Duodenal mucosa (tissue), 2 donors: ENCODE measurements around the gene WWOX.

Experiments
- H3K27ac ChIP-seq: one replicate; pipeline ENCODE4 v1.7.0; 2013; ENCODE audit warnings: low read depth, low read length
- H3K27me3 ChIP-seq, 2 donors: one replicate each; pipeline ENCODE4 v1.7.0; 2013; ENCODE audit warnings: low read length in 2 of 2, control low read depth in 1 of 2; ENCODE audit not compliant: insufficient read depth in 2 of 2, control insufficient read depth in 1 of 2
- H3K36me3 ChIP-seq, 2 donors: one replicate each; pipeline ENCODE4 v1.7.0; 2013; ENCODE audit warnings: low read length in 2 of 2, control low read depth in 1 of 2; ENCODE audit not compliant: insufficient read depth in 2 of 2, control insufficient read depth in 1 of 2
- H3K4me1 ChIP-seq, 2 donors: one replicate each; pipeline ENCODE4 v1.7.0; 2013; ENCODE audit warnings: low read length in 2 of 2, control low read depth in 1 of 2; ENCODE audit not compliant: insufficient read depth in 2 of 2, control insufficient read depth in 1 of 2
- H3K4me3 ChIP-seq, 2 donors: one replicate each; pipeline ENCODE4 v1.7.0; 2013; ENCODE audit warnings: low read length in 2 of 2, low read depth in 1 of 2
- H3K9ac ChIP-seq, 2 donors: one replicate each; pipeline ENCODE4 v1.7.0; 2013; ENCODE audit warnings: low read length in 2 of 2, low read depth in 1 of 2
- H3K9me3 ChIP-seq, 2 donors: one replicate each; pipeline ENCODE4 v1.7.0; 2013; ENCODE audit warnings: low read length in 2 of 2, control low read depth in 1 of 2; ENCODE audit not compliant: control insufficient read depth in 1 of 2

WWOX gene

DNA sequence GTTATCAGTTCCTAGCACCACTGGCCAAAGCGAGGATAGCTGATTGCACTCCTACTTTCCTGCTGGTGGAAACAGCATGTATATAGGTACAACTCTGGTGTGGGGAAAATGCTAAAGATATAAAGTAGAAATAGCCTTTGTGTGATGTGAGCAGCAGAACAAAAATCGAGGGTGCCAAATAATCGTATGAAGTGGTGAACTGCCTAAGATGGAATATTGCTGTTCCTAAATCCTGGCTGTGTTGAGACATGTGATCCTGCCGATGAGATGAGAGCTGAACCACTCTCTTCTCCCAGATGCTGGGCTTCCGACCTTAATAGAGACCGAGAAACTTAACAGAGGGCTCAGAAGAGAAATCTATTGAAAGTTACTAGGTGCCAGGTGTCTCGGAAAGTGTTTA is 117.8 kb downstream of the WWOX start:
- Histone ChIP-seq H3K27ac (no peak overlapping the region), H3K4me1 (no peaks in the 10 kb centered on the region)

DNA sequence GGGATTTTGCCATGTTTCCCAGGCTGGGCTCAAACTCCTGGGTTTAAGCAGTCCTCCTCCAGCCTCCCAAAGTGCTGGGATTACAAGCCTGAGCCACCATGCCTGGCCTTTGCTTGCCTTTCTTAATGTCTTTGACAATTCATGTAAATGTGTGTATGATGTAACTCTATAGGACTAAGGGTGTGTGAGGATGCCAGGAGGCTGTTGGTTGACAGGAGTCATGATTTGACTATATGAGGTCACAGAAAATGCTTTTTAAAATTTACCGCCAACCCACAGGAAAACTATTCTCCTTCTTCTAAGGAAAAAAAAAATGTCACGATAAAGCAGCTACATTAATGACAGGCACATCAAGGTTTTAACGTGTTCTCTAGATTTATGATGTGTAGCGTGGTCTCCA is 118.8 kb downstream of the WWOX start:
- Histone ChIP-seq H3K9me3 (no peaks in the 10 kb centered on the region), H3K27ac (no peak overlapping the region)

More for the DNA sequence above, 117.8 kb downstream of the WWOX start:
- Histone ChIP-seq H3K27me3 (no peaks in the 10 kb centered on the region), H3K9ac (no peak overlapping the region), H3K36me3 (no peaks in the 10 kb centered on the region), H3K4me3 (no peak overlapping the region), H3K9me3 (no peaks in the 10 kb centered on the region)

DNA sequence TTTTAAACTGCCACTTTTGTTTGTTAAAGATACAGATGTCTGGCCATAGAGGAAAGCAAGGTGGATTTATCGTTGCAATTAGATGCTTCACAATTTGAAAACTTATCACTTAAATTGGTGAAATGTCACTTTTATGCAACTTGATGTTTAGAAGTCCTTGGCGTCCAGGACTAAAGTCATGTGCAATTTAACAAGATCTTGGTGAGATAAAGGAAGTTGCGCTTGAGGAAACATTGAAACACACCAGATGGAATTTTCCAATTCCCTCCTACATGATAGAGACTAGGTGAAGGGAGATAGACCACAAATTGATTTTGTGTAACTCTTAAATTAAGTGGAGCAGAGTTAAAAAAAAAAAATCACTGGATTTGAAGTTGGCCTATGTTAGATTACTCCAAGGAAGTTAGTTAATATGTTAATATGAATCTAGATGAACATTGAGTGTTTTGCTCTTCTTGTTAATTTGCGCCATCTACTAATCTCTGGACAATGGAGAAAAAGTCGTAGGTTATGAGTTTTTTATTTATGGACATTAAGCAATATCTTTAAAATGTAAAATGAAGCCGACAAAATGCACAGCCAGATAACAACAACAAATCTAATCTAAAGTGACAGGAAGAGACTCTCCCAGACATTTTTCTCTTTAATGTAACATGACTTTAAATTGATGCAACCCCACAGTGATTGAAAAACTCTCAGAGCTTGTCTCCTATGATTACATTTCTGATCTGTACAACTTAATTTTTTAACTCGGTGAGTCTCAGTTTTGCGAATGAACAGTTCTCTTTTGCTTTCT is 119.6 kb downstream of the WWOX start:
- Histone ChIP-seq H3K9me3 (no peaks in the 10 kb centered on the region), H3K27ac (no peak overlapping the region), H3K4me3 (no peak overlapping the region), H3K9ac (no peak overlapping the region), H3K36me3 (no peaks in the 10 kb centered on the region), H3K4me1 (no peaks in the 10 kb centered on the region), H3K27me3 (no peaks in the 10 kb centered on the region)

More for the DNA sequence above, 118.8 kb downstream of the WWOX start:
- Histone ChIP-seq H3K4me1 (no peaks in the 10 kb centered on the region), H3K36me3 (no peaks in the 10 kb centered on the region), H3K4me3 (no peak overlapping the region), H3K27me3 (no peaks in the 10 kb centered on the region), H3K9ac (no peak overlapping the region)

DNA sequence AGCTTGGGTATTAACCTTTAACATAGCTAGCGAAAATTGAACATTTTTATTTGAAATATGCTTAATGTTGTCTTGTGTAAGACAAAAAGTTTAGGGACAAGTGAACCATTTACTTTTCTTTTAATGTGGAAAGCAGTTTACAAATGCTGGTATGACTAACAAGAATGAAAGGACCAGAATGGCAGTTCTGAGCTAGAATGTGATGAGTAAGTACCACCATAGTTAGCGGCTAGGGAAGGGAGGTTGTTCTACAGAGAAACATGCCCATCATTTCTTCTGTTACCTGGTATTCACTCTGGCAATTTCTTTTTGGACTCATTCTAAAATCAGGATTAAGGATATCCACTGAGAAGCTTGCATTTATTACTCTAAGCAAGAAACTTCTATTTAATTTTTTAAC is 121.1 kb downstream of the WWOX start:
- no peaks in the 10 kb centered on the region for H3K9me3 ChIP-seq
- H3K4me1 ChIP-seq, result no peaks in the 10 kb centered on the region
- no peak overlapping the region for H3K27ac ChIP-seq

DNA sequence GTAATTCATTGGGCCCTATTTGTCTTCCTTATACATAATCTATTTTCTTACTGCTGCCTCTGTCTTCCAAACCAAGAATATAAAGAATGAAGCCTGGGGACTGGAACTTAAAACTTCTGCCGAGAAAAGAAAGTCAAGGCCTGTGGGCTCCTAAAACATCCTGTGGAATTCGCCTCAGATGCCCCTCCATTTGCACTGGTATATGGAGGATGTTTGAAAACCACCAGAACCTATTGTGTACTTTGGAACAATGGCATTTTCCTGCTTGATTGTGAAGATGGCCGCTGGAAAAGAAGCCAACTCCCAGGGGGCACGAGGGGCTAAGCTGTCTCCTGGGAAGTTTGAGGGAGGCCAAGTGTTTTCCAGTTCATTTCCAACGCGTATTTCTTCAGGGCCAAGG is 122.4 kb downstream of the WWOX start:
- Histone ChIP-seq H3K4me3 (no peak overlapping the region), H3K9ac (no peak overlapping the region)

More for the DNA sequence above, 121.1 kb downstream of the WWOX start:
- Histone ChIP-seq H3K27me3 (no peaks in the 10 kb centered on the region), H3K9ac (no peak overlapping the region), H3K4me3 (no peak overlapping the region), H3K36me3 (no peaks in the 10 kb centered on the region)

DNA sequence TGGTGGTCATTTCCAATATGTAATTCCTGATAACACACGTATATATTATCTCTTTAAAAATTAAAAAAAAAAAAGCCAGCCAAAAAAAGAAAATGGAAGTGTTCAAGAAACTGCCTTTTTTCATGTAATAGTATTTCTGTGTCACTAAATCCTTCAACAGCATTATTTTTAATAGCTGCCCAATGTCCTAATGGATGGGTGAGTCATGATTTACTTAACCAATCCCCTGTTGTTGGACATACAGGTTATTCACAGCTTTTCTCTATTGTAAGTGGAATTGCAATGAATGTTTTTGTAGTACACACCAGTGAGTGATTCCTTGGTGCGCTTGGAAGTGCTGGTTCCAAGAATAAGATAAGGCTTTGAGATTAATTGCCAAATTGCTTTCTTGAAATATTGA is 124.9 kb downstream of the WWOX start:
- Histone ChIP-seq H3K36me3 (no peaks in the 10 kb centered on the region), H3K27ac (no peak overlapping the region), H3K27me3 (no peaks in the 10 kb centered on the region), H3K9ac (no peak overlapping the region), H3K4me1 (no peaks in the 10 kb centered on the region), H3K4me3 (no peak overlapping the region), H3K9me3 (no peaks in the 10 kb centered on the region)

More for the DNA sequence above, 122.4 kb downstream of the WWOX start:
- Histone ChIP-seq H3K9me3 (no peaks in the 10 kb centered on the region), H3K36me3 (no peaks in the 10 kb centered on the region), H3K27ac (no peak overlapping the region), H3K4me1 (no peaks in the 10 kb centered on the region), H3K27me3 (no peaks in the 10 kb centered on the region)

DNA sequence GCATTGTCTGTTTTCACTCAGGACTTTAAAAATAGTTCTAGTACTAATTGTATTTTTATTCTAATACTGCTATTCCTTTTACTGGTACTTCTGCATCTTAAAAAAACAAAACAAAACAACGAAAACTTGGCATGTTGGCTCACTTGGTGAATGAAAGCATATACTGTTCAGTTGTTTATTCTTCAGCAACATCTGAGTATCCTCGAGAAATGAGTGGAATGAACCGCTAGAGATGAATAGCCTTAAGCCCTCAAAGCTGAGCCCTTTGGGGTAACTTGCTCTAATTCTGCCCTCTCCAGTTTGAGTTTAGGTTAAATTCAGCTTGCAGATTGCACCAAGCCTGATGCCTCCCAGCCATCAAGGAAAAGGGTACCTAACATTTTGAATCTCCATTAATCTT is 126.5 kb downstream of the WWOX start:
- Histone ChIP-seq H3K4me1 (no peaks in the 10 kb centered on the region), H3K36me3 (no peaks in the 10 kb centered on the region), H3K27ac (no peak overlapping the region), H3K4me3 (no peak overlapping the region), H3K27me3 (no peaks in the 10 kb centered on the region), H3K9me3 (no peaks in the 10 kb centered on the region), H3K9ac (no peak overlapping the region)

DNA sequence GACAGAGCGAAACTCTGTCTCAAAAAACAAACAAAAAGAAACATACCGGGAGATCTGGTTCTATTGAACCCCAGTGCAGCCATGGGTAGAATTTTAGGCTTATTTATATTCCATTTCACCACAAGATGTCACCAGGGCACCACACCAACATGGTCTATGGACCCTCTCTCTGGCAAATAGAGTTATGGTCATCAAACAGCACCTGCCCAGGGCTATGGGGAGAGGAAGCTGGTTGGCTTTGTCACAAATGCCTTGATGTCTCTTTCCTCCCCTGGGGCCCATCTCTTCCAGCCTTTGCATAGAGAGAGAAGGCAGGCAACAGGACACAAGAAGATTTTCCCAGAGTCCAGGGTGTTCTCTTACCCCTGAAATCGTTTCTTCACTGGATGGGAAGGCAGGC is 128.4 kb downstream of the WWOX start:
- Histone ChIP-seq H3K27me3 (no peaks in the 10 kb centered on the region), H3K4me3 (no peak overlapping the region), H3K36me3 (no peaks in the 10 kb centered on the region), H3K4me1 (no peaks in the 10 kb centered on the region), H3K9me3 (no peaks in the 10 kb centered on the region), H3K27ac (no peak overlapping the region), H3K9ac (no peak overlapping the region)

DNA sequence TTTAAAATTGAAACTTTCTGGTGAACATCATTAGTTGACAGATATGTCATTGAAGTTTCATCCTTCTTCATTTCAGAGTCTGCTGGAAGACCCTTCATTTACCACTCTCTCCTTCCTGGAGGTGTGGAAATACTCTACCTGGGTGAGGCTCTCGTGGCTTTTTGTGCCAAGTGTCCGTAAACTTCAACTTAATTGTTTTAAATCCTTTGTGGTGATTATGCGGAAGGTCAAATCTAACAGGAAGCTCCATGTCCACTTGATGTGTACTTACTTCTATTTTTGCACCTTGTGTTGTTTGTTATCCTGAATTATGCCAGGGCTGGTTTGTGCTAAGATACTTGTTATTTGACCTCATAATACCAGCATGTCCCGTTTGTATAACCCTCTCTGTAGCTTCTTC is 129.2 kb downstream of the WWOX start:
- H3K4me3 ChIP-seq, result no peak overlapping the region
- H3K9ac ChIP-seq, result no peak overlapping the region
- H3K4me1 ChIP-seq, result no peaks in the 10 kb centered on the region
- H3K27me3 ChIP-seq, result no peaks in the 10 kb centered on the region
- H3K27ac ChIP-seq, result no peak overlapping the region
- no peaks in the 10 kb centered on the region for H3K36me3 ChIP-seq
- H3K9me3 ChIP-seq, result no peaks in the 10 kb centered on the region

DNA sequence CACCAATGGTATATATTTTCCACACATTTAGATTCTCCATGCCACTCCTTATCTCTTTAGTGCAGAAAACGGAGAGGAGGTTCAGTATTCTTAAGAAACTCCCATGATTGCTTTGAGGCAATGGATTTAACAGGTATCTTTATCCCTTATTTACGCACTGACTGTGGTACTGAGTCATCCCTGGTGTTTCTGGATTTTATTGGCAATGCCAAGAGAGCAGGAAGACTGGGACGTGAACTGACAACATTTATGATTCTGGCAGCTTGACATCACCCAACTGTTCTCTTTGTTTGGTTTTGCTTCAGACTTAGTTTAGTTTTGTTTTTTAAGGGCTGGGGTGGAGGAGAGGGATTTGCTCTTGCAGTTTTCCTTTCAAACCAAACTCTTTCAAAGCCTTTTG is 131.4 kb downstream of the WWOX start:
- H3K27ac ChIP-seq, result no peak overlapping the region
- H3K36me3 ChIP-seq, result no peaks in the 10 kb centered on the region
- no peaks in the 10 kb centered on the region for H3K4me1 ChIP-seq
- no peaks in the 10 kb centered on the region for H3K27me3 ChIP-seq
- H3K9ac ChIP-seq, result no peak overlapping the region
- H3K9me3 ChIP-seq, result no peaks in the 10 kb centered on the region
- no peak overlapping the region for H3K4me3 ChIP-seq
